Measurements from ENCODE around the gene RNF212B. TPM values are rescaled to one million over a fixed set of nuclear protein-coding genes. Genes with fewer than 3 reads are reported as not detected.

Gene RNF212B
- total RNA-seq, 1 donor, result not detected

GRCh38 chr14:23286020-23286901 lies 48.5 kb downstream of the RNF212B start, which contains the start of gene HOMEZ:
TSS of gene HOMEZ (minus strand) at chr14:23286132. CDS start at chr14:23285952, 180 bp downstream.
- H3K4me3 ChIP-seq (ENCODE audit: low read depth, low read length), result peak within 1 kb of the TSS; percentile 77
- peak; percentile 8 for TF ChIP-seq CTCF (IDR thresholded peaks at IDR 0.05; ENCODE audit: insufficient read depth, low read length)
- DNase-seq (ENCODE audit: low read depth), result peak; percentile 98

GRCh38 chr14:23286902-23287479 lies 49.3 kb downstream of the RNF212B start:
- peak overlapping the region; percentile 77 for H3K4me3 ChIP-seq (ENCODE audit: low read depth, low read length)
- DNase-seq (ENCODE audit: low read depth), result peak; percentile 21
- no peak for TF ChIP-seq CTCF (IDR thresholded peaks at IDR 0.05; ENCODE audit: insufficient read depth, low read length)

- peak; percentile 89 for TF ChIP-seq CTCF (IDR thresholded peaks at IDR 0.05; ENCODE audit: insufficient read depth, low read length)
- peak; percentile 55 for DNase-seq (ENCODE audit: low read depth)
Observed at GRCh38 chr14:23294734-23295561, 57.2 kb downstream of the RNF212B start.

GRCh38 chr14:23296012-23296777 lies 58.5 kb downstream of the RNF212B start:
- no peak for DNase-seq (ENCODE audit: low read depth)
- TF ChIP-seq CTCF (IDR thresholded peaks at IDR 0.05; ENCODE audit: insufficient read depth, low read length), result no peak
- no peak overlapping the region for H3K4me3 ChIP-seq (ENCODE audit: low read depth, low read length)

More at GRCh38 chr14:23294734-23295561, 57.2 kb downstream of the RNF212B start:
- no peak overlapping the region for H3K4me3 ChIP-seq (ENCODE audit: low read depth, low read length)

- no peak overlapping the region for H3K4me3 ChIP-seq (ENCODE audit: low read depth, low read length)
- no peak for TF ChIP-seq CTCF (IDR thresholded peaks at IDR 0.05; ENCODE audit: insufficient read depth, low read length)
- no peak for DNase-seq (ENCODE audit: low read depth)
Observed at GRCh38 chr14:23297096-23297495, 59.4 kb downstream of the RNF212B start.

Data from fibroblast of the aortic adventitia (primary cell).